ENCODE results near the gene TSPAN7.

Gene TSPAN7

GRCh38 chrX:38692961-38693360 lies 131.6 kb downstream of the TSPAN7 start:
- no peak for TF ChIP-seq CTCF (IDR thresholded peaks at IDR 0.05; ENCODE audit: low read length)
- TF ChIP-seq EZH2 (IDR thresholded peaks at IDR 0.05; ENCODE audit: borderline replicate concordance, low read length): no peak
- no peak overlapping the region for H3K9ac ChIP-seq (ENCODE audit: low read length)
- no peaks in the 10 kb centered on the region for H3K79me2 ChIP-seq (ENCODE audit: insufficient read depth, low read length)
- no peaks in the 10 kb centered on the region for H3K36me3 ChIP-seq (ENCODE audit: insufficient read depth, low read length)
- no peaks in the 10 kb centered on the region for H3K9me2 ChIP-seq (ENCODE audit: low read depth, low read length)
- no peak overlapping the region for H3K27ac ChIP-seq (ENCODE audit: low read depth, low read length, poor library complexity, severe bottlenecking)
- H3K4me3 ChIP-seq (ENCODE audit: low read depth, low read length, poor library complexity, severe bottlenecking): no peak overlapping the region
- no peak overlapping the region for H2AFZ ChIP-seq (ENCODE audit: low read length)
- no peaks in the 10 kb centered on the region for H3K9me3 ChIP-seq (ENCODE audit: low read length)
- no peaks in the 10 kb centered on the region for H3K4me1 ChIP-seq (ENCODE audit: insufficient read depth, low read length, severe bottlenecking)
- no peak overlapping the region for H3K4me2 ChIP-seq (ENCODE audit: low read length)
- H4K20me1 ChIP-seq (ENCODE audit: insufficient read depth, low read length): no peaks in the 10 kb centered on the region
- no peaks in the 10 kb centered on the region for H3F3A ChIP-seq (ENCODE audit: insufficient read depth, low read length)
- no peaks in the 10 kb centered on the region for H3K27me3 ChIP-seq (ENCODE audit: insufficient read depth, low read length)

- H2AFZ ChIP-seq (ENCODE audit: low read length): no peak overlapping the region
- H3K4me3 ChIP-seq (ENCODE audit: low read depth, low read length, poor library complexity, severe bottlenecking): no peak overlapping the region
- TF ChIP-seq EZH2 (IDR thresholded peaks at IDR 0.05; ENCODE audit: borderline replicate concordance, low read length) (no peak), CTCF (IDR thresholded peaks at IDR 0.05; ENCODE audit: low read length) (no peak)
- no peaks in the 10 kb centered on the region for H4K20me1 ChIP-seq (ENCODE audit: insufficient read depth, low read length)
- H3K4me1 ChIP-seq (ENCODE audit: insufficient read depth, low read length, severe bottlenecking): no peaks in the 10 kb centered on the region
- no peak overlapping the region for H3K27ac ChIP-seq (ENCODE audit: low read depth, low read length, poor library complexity, severe bottlenecking)
- H3K27me3 ChIP-seq (ENCODE audit: insufficient read depth, low read length): no peaks in the 10 kb centered on the region
- no peaks in the 10 kb centered on the region for H3F3A ChIP-seq (ENCODE audit: insufficient read depth, low read length)
- no peaks in the 10 kb centered on the region for H3K9me3 ChIP-seq (ENCODE audit: low read length)
- H3K4me2 ChIP-seq (ENCODE audit: low read length): no peak overlapping the region
- no peaks in the 10 kb centered on the region for H3K9me2 ChIP-seq (ENCODE audit: low read depth, low read length)
- H3K79me2 ChIP-seq (ENCODE audit: insufficient read depth, low read length): no peaks in the 10 kb centered on the region
- no peaks in the 10 kb centered on the region for H3K36me3 ChIP-seq (ENCODE audit: insufficient read depth, low read length)
- no peak overlapping the region for H3K9ac ChIP-seq (ENCODE audit: low read length)
Measured at GRCh38 chrX:38694394-38694793, 133.1 kb downstream of the TSPAN7 start.

GRCh38 chrX:38697461-38697860 lies 136.1 kb downstream of the TSPAN7 start:
- Histone ChIP-seq H3K36me3 (ENCODE audit: insufficient read depth, low read length) (no peaks in the 10 kb centered on the region), H4K20me1 (ENCODE audit: insufficient read depth, low read length) (no peaks in the 10 kb centered on the region), H3K4me1 (ENCODE audit: insufficient read depth, low read length, severe bottlenecking) (no peaks in the 10 kb centered on the region), H3K9me2 (ENCODE audit: low read depth, low read length) (no peaks in the 10 kb centered on the region), H3K9ac (ENCODE audit: low read length) (no peak overlapping the region), H3K4me2 (ENCODE audit: low read length) (no peak overlapping the region), H3K4me3 (ENCODE audit: low read depth, low read length, poor library complexity, severe bottlenecking) (no peak overlapping the region), H3K27ac (ENCODE audit: low read depth, low read length, poor library complexity, severe bottlenecking) (no peak overlapping the region), H3K9me3 (ENCODE audit: low read length) (no peaks in the 10 kb centered on the region), H2AFZ (ENCODE audit: low read length) (no peak overlapping the region), H3K27me3 (ENCODE audit: insufficient read depth, low read length) (no peaks in the 10 kb centered on the region), H3F3A (ENCODE audit: insufficient read depth, low read length) (no peaks in the 10 kb centered on the region), H3K79me2 (ENCODE audit: insufficient read depth, low read length) (no peaks in the 10 kb centered on the region)
- TF ChIP-seq CTCF (IDR thresholded peaks at IDR 0.05; ENCODE audit: low read length): no peak
- TF ChIP-seq EZH2 (IDR thresholded peaks at IDR 0.05; ENCODE audit: borderline replicate concordance, low read length): no peak
